ENCODE measurements around the gene AADACL3.
"Not testable (repeated sequence)": the region's sequence is repeated elsewhere in the genome, so short reads cannot be mapped to it uniquely, and the experiment has no call there.

AADACL3 gene

DNA sequence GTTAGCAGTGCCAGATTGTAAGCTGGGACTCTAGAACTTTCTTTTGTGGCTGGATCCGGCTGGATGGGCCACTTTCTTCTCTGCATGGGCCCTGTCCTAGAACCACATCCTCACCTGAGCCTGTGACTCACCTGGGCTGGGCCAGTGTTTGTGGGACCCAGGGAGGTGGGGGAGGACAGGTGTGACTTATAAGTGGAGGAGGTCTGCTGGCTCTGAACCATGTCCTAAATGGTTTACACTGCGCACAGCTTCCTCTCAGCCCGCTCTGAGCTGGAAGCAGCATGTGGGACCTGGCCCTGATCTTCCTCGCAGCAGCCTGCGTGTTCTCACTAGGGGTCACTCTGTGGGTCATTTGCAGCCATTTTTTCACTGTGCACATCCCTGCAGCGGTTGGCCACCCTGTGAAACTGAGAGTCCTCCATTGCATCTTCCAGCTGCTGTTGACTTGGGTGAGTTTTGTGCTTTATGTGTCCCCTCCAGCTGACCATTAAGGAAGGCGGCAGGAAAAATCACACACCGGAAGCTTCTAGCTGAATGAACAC lies at the start of gene AADACL3:
AADACL3 (plus strand) TSS at position 215 of the 542 bp plus-strand sequence; CDS start at position 282, 67 bp downstream.
- DNase-seq, result no peak

- no peak for DNase-seq
These were observed 49.7 kb upstream of the AADACL3 start for GRCh38 chr1:12666141-12666735.

DNA sequence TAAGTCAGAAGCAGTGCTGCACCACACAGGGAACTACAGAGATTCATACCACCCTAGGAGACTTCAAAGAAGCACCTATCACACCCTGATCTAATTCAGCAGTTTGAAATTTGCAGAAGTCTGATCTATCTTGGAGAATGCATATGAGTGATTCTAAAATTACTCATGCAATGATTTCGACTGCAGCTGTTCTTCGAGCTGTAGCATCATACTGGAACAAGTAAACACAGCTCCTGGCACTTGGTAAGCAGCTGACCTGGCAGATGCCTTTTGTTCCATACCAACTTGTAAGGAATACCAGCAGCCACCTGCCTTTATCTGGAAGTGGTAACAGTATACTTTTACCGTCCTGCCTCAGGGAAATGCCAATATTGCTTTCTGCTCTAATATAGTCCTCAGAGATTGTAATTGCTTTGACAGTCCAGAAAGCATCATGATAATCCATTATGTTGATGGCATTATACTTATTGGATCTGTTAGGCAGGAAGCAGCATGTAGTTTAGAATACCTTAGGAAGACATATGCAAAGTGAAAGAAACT lies 46.3 kb upstream of the AADACL3 start:
- no peak for DNase-seq

DNA sequence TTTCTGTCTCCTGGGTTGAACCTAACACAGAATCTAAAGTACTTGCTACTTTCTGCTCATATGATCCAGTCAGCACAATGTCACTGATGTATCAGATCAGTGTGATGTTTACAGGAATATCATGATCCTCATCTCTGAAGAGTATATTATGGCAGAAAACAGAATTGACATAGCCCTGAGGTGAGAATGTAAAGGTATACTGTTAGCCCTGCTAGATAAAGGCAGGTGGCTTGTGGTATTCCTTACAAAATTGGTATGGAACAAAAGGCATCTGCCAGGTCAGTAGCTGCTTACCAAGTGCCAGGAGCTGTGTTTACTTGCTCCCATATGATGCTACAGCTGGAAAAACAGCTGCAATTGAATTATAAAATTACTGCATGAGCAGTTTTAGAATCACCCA lies 41.6 kb upstream of the AADACL3 start:
- DNase-seq, result no peak

- DNase-seq, result not testable (repeated sequence)
These were observed 39.8 kb upstream of the AADACL3 start for GRCh38 chr1:12676122-12676521.

GRCh38 chr1:12677565-12677964 lies 38.3 kb upstream of the AADACL3 start:
- DNase-seq, result no peak

DNA sequence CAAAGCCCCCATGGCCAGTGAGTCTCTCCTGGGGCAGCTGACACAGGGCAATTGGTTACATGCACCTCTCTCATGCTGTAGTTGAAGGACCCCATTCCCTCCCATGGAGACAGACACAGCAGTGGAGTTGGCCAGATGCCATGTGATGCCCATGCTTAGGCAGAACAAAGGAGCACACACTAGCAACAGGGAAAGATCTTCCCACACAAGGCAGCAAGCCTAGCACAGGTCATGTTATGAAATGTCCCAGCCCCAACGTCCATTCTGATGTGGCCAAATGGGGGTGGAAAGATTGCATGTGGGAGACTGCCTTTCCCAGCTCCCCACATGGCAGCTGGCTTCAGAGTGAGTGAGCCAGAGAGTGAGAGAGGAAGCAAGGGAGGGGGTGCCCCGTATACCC lies 37.6 kb upstream of the AADACL3 start:
- DNase-seq, result no peak

DNA sequence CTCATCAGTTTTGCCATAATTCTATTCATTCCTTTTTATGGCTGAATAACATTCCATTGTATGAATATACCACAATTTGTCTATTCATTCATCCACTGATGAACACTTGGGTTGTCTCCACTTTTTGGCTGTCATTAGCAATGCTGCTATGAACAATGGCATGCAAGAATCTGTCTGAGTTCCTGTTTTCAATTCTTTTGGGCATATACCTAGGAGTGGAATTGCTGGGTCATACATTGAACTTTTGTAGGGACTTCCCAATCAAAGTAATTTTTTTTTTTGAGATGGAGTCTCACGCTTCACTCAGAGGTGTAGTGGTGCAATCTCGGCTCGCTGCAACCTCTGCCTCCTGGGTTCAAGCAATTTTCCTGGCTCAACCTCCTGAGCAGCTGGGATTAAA lies 37.1 kb upstream of the AADACL3 start:
- no peak for DNase-seq

DNA sequence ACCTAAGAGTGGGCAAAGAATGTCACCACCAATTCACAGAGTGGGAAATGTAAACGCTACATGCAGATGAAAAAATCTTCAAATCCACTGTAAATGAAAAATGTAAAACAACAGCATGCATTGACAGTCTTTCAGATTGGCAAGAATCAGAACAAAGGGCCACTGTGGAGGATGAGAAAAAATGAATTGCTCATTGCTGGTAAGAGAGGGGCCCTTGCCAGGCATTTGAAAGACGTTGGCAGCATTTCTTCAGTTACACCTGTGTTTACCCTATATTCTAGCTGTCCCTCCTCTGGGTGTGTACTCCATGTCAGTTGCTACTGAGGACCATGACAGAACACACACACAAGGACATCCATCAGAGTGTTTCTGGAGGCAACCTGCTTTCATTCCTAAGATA lies 25.8 kb upstream of the AADACL3 start:
- no peak for DNase-seq

DNA sequence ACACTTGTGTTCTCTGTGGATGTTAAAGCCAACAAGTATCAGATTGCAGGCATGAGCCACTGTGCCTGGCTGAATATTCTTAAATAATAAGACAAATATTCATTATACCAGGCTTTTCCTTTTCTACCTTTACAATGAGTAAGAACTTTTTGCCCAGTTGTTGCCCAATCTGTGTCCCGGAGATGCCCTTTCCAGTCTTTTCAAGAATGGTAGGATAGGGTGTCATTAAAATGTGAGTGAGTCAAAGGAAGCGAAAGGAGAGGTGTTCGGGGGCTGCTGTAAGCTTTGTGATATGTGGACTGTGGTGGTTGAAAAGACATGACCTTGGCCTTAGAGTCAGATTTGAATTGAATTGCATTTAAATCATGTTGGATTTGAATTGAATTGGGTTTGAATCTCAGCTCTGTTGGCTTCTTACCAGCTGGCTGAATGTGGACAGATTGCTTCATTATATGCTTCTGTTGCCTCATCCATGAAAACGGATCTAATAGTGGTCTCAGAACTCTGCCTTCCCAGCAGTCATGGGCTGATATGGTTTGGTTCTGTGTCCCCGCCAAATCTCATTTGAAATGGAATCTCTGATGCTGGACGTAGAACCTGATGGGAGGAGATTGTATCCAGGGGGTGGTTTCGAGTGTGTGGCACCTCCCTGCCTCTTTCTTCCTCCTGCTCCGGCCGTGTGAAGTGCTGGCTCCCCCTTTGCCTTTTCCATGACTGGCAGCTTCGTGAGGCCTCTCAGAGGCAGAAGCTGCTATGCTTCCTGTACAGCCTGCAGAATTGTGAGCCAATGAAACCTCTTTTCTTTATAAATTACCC lies 22.7 kb upstream of the AADACL3 start:
- DNase-seq, result no peak

DNA sequence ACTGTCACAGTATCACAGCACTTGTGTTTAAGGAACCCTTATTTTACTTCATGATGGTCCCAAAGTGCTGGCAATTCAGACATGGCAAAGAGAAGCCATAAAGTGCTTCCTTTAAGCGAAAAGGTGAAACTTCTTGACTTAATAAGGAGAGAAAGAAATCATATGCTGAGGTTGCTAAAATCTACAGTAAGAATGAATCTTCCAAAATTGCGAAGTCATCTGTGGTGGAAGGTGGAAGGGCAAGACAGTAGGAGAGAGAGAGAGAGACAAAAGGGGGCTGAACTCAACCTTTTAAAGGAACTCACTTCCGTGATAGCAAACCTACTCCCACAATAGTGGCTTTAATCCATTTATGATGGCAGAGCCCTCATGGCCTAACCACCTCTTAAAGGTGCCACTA lies 19.3 kb upstream of the AADACL3 start:
- no peak for DNase-seq

GRCh38 chr1:12697397-12697796 lies 18.5 kb upstream of the AADACL3 start:
- DNase-seq, result no peak

- no peak for DNase-seq
These were observed 12.0 kb upstream of the AADACL3 start for GRCh38 chr1:12703821-12704451.

DNA sequence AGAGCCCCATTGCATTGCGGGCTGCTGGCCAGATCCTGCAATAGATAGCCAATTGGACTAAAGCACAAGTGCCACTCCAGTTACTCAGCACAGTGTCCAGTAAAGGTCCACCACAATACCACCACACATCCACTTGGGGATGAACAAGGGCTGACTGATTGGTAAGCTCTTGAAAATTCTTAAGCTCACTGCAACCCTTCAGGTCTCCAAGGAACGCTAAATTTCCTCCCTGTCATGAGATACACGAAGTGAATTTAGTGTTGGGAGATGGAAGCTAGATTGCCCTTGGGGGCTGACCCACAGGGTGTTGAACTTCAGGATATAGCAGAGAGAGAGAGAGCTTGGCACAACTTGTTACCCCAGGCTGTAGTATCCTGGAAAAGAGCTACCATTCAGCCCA lies 9.8 kb upstream of the AADACL3 start:
- DNase-seq, result no peak

DNA sequence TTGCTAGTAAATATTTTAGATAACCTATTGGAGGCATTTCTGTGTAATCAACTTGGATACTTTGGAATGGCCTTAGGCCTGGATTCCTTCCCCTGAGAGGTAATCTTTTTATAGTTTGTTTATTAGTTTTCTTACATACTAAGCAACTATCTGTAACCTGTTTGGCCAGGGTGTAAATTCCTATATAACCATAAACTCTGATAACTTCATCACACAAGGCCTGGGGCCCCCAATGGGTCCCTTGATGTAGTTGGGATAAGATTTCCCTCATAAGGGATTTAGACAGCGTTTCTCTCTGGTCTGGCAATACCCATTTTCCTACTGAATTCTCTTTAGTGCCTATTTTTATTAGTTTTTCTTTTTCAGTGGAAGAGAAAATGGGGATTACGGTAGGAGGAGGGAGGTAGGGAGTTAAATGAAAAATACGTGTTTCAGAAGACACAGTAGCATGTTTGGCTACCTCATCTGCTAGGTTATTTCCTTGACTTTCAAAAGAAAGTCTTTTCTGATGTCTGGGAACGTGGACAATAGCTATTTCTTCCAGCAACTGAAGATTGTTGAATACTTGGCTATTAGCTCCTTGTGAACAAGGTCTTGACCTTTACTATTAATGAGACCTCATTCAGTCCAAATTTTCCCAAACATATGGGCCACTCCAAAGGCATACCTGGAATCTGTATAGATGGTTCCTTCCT lies 7.4 kb upstream of the AADACL3 start:
- no peak for DNase-seq

DNA sequence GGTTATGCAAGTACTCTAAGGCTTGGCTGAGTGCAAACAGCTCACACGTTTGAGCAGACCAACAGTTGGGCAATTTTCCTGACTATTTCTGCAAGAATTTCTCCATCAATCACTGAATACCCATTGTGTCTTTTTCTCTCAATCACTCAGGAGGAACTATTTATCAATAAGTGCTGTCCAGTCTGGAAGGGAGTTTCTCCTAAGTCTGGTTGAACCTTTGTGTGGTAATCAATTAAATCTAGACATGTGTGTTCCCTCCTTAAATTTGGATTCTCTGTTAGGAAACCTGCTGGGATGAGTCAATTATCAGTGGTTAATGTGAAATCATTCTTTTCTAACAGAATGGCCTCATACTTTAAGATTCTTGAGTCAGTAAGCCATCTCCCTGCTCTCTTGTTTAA lies 6.8 kb upstream of the AADACL3 start:
- no peak for DNase-seq

- DNase-seq, result no peak
These were observed 6.2 kb upstream of the AADACL3 start for GRCh38 chr1:12709696-12710095.

- no peak for DNase-seq
These were observed 4.4 kb upstream of the AADACL3 start for GRCh38 chr1:12711536-12711935.

DNA sequence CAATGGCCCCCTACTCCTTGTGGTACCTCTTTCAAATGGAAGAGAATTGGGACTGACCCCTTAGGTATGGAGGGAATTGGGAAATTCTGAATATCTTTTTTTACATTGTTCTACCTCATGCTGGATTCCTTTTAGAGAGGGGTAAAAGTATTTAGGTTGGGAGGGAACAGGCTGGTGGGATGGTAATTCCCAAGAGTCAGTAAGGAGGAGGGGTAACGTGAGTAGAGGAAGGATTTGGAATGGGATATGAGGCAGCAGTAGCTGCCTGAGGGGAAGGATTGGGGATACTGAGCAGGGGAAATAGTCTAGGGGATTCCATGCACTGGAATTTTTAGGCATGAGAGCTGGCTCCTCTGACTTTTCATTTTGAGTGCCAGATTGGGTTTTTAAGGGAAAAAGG lies 3.8 kb upstream of the AADACL3 start:
- no peak for DNase-seq

- no peak for DNase-seq
These were observed 3.0 kb upstream of the AADACL3 start for GRCh38 chr1:12712929-12713328.

GRCh38 chr1:12713651-12714050 lies 2.3 kb upstream of the AADACL3 start:
- DNase-seq, result not testable (repeated sequence)

- no peak for DNase-seq
These were observed 1.0 kb upstream of the AADACL3 start for GRCh38 chr1:12714710-12715475.

All from activated CD4-positive, alpha-beta T cell treated with anti-CD3 and anti-CD28 coated beads, Interleukin-2, amount 50 U/mL, for 1 hour (primary cell).